ENCODE measurements around the gene RMDN2.

The RMDN2 gene

GRCh38 chr2:37898448-37898847 is 26.6 kb upstream of the RMDN2 start:
- H2AFZ ChIP-seq (ENCODE audit: low read depth, low read length, severe bottlenecking), result no peak overlapping the region
- no peaks in the 10 kb centered on the region for H3K9me2 ChIP-seq (replicated peaks; ENCODE audit: insufficient read depth, low read length)
- H3K36me3 ChIP-seq (ENCODE audit: low read length), result no peaks in the 10 kb centered on the region
- TF ChIP-seq CTCF (IDR thresholded peaks at IDR 0.05; ENCODE audit: insufficient read depth, low read length, poor library complexity, severe bottlenecking) (no peak), EZH2phosphoT487 (conservative IDR thresholded peaks at IDR 0.05; ENCODE audit: low read length) (no peak)
- H3K79me2 ChIP-seq (ENCODE audit: insufficient read depth, low read length), result no peaks in the 10 kb centered on the region
- H3K9me3 ChIP-seq (ENCODE audit: insufficient read depth, low read length), result no peaks in the 10 kb centered on the region
- no peaks in the 10 kb centered on the region for H3K27me3 ChIP-seq (ENCODE audit: low read length)
- no peak overlapping the region for H3K27ac ChIP-seq (ENCODE audit: low read depth, low read length)
- H3K4me2 ChIP-seq (ENCODE audit: low read depth, low read length, poor library complexity, severe bottlenecking), result no peak overlapping the region
- no peak overlapping the region for H3K4me3 ChIP-seq (ENCODE audit: insufficient read depth, low read length, poor library complexity, severe bottlenecking)
- H3K9ac ChIP-seq (ENCODE audit: low read length), result no peak overlapping the region
- H4K20me1 ChIP-seq (ENCODE audit: low read depth, low read length), result no peaks in the 10 kb centered on the region
- no peaks in the 10 kb centered on the region for H3F3A ChIP-seq (ENCODE audit: insufficient read depth)

GRCh38 chr2:37902991-37903390 is 22.1 kb upstream of the RMDN2 start:
- H3K4me2 ChIP-seq (ENCODE audit: low read depth, low read length, poor library complexity, severe bottlenecking), result no peak overlapping the region
- H3K79me2 ChIP-seq (ENCODE audit: insufficient read depth, low read length), result no peaks in the 10 kb centered on the region
- H3F3A ChIP-seq (ENCODE audit: insufficient read depth), result no peaks in the 10 kb centered on the region
- no peaks in the 10 kb centered on the region for H4K20me1 ChIP-seq (ENCODE audit: low read depth, low read length)
- no peaks in the 10 kb centered on the region for H3K9me3 ChIP-seq (ENCODE audit: insufficient read depth, low read length)
- H3K27me3 ChIP-seq (ENCODE audit: low read length), result no peaks in the 10 kb centered on the region
- H3K4me3 ChIP-seq (ENCODE audit: insufficient read depth, low read length, poor library complexity, severe bottlenecking), result no peak overlapping the region
- no peaks in the 10 kb centered on the region for H3K36me3 ChIP-seq (ENCODE audit: low read length)
- H3K9ac ChIP-seq (ENCODE audit: low read length), result no peak overlapping the region
- TF ChIP-seq EZH2phosphoT487 (conservative IDR thresholded peaks at IDR 0.05; ENCODE audit: low read length) (no peak), CTCF (IDR thresholded peaks at IDR 0.05; ENCODE audit: insufficient read depth, low read length, poor library complexity, severe bottlenecking) (no peak)
- no peak overlapping the region for H3K27ac ChIP-seq (ENCODE audit: low read depth, low read length)
- H3K9me2 ChIP-seq (replicated peaks; ENCODE audit: insufficient read depth, low read length), result no peaks in the 10 kb centered on the region
- H2AFZ ChIP-seq (ENCODE audit: low read depth, low read length, severe bottlenecking), result no peak overlapping the region

- Histone ChIP-seq H4K20me1 (ENCODE audit: low read depth, low read length) (no peaks in the 10 kb centered on the region), H3K9me2 (replicated peaks; ENCODE audit: insufficient read depth, low read length) (no peaks in the 10 kb centered on the region), H3K36me3 (ENCODE audit: low read length) (no peaks in the 10 kb centered on the region), H3K79me2 (ENCODE audit: insufficient read depth, low read length) (no peaks in the 10 kb centered on the region), H3K4me2 (ENCODE audit: low read depth, low read length, poor library complexity, severe bottlenecking) (no peak overlapping the region), H3K9me3 (ENCODE audit: insufficient read depth, low read length) (no peaks in the 10 kb centered on the region), H3K27me3 (ENCODE audit: low read length) (no peaks in the 10 kb centered on the region), H3K27ac (ENCODE audit: low read depth, low read length) (no peak overlapping the region), H2AFZ (ENCODE audit: low read depth, low read length, severe bottlenecking) (no peak overlapping the region), H3K4me3 (ENCODE audit: insufficient read depth, low read length, poor library complexity, severe bottlenecking) (no peak overlapping the region), H3K9ac (ENCODE audit: low read length) (no peak overlapping the region), H3F3A (ENCODE audit: insufficient read depth) (no peaks in the 10 kb centered on the region)
- no peak for TF ChIP-seq EZH2phosphoT487 (conservative IDR thresholded peaks at IDR 0.05; ENCODE audit: low read length)
- TF ChIP-seq CTCF (IDR thresholded peaks at IDR 0.05; ENCODE audit: insufficient read depth, low read length, poor library complexity, severe bottlenecking), result no peak
These were observed 20.7 kb upstream of the RMDN2 start for GRCh38 chr2:37904425-37904824.
